HG03095 (cell line): Measurements from ENCODE around the gene HDAC6.

Experiments used
- ATAC-seq: cut with Tn5 transposase; IDR thresholded peaks from one replicate; pipeline ENCODE4 v1.9.1; 2021; ENCODE audit warnings: moderate library complexity; ENCODE audit not compliant: unreplicated experiment

The HDAC6 gene

GRCh38 chrX:48801280-48802088, at the start of gene HDAC6:
Gene HDAC6, plus strand, starts transcription at chrX:48802067. Its CDS starts 626 bp downstream, at chrX:48802693.
- ATAC-seq: peak; percentile 85

- no peak for ATAC-seq
Observed at GRCh38 chrX:48752498-48752897, 49.4 kb upstream of the HDAC6 start.

GRCh38 chrX:48753708-48754228, 48.1 kb upstream of the HDAC6 start:
- ATAC-seq: no peak

- no peak for ATAC-seq
Observed at GRCh38 chrX:48754238-48754637, 47.6 kb upstream of the HDAC6 start.

GRCh38 chrX:48761674-48762471, 40.0 kb upstream of the HDAC6 start, which contains the start of gene GLOD5:
Gene GLOD5, plus strand, starts transcription at chrX:48761747. Its CDS starts 44 bp downstream, at chrX:48761791.
- no peak for ATAC-seq

GRCh38 chrX:48769230-48769629, 32.6 kb upstream of the HDAC6 start:
- no peak for ATAC-seq

GRCh38 chrX:48770296-48770695, 31.6 kb upstream of the HDAC6 start:
- ATAC-seq: no peak

- ATAC-seq: no peak
Observed at GRCh38 chrX:48772602-48773001, 29.3 kb upstream of the HDAC6 start.

- ATAC-seq: no peak
Observed at GRCh38 chrX:48776818-48777439, 24.9 kb upstream of the HDAC6 start.

GRCh38 chrX:48779399-48779798, 22.5 kb upstream of the HDAC6 start:
- no peak for ATAC-seq

- no peak for ATAC-seq
Observed at GRCh38 chrX:48781705-48782104, 20.2 kb upstream of the HDAC6 start.

- no peak for ATAC-seq
Observed at GRCh38 chrX:48782216-48782615, 19.7 kb upstream of the HDAC6 start.

- ATAC-seq: no peak
Observed at GRCh38 chrX:48782795-48783194, 19.1 kb upstream of the HDAC6 start.

- no peak for ATAC-seq
Observed at GRCh38 chrX:48784726-48785125, 17.1 kb upstream of the HDAC6 start.

- ATAC-seq: no peak
Observed at GRCh38 chrX:48785186-48785539, 16.7 kb upstream of the HDAC6 start.

GRCh38 chrX:48785540-48786214, 16.2 kb upstream of the HDAC6 start:
- no peak for ATAC-seq

- ATAC-seq: no peak
Observed at GRCh38 chrX:48786341-48786800, 15.5 kb upstream of the HDAC6 start, which contains the start of gene GATA1. Gene GATA1, plus strand, starts transcription at chrX:48786590. Its CDS starts 4,520 bp downstream, at chrX:48791110.

GRCh38 chrX:48786825-48787504, 14.9 kb upstream of the HDAC6 start:
- ATAC-seq: no peak

GRCh38 chrX:48787505-48788443, 14.1 kb upstream of the HDAC6 start:
- ATAC-seq: no peak
